Right lobe of liver (tissue), 4 donors: ENCODE results near the gene RHBDL2.

Experiments
- POLR2A ChIP-seq: fragments of 450-650 bp; IDR thresholded peaks from one replicate; pipeline ENCODE4 v1.6.1; 2017; ENCODE audit warnings: antibody characterized with exemption, mild to moderate bottlenecking
- TF ChIP-seq, protein P1 (sequence below), 4 donors: fragments of 200-600 bp in 3 of 4; fragments of 450-650 bp in 1 of 4; IDR thresholded peaks; one replicate each; pipeline versions ENCODE4 v1.5.1 to v1.8.0; 2016 to 2022; ENCODE audit warnings: antibody characterized with exemption in 4 of 4, mild to moderate bottlenecking in 2 of 4
- donor health status: DM: no; HTN: no; CAD: no.
- donor health status: DM: no; HTN: no; CAD: no.
- donor health status: DM: no; HTN: yes; CAD: no.

DNA sequence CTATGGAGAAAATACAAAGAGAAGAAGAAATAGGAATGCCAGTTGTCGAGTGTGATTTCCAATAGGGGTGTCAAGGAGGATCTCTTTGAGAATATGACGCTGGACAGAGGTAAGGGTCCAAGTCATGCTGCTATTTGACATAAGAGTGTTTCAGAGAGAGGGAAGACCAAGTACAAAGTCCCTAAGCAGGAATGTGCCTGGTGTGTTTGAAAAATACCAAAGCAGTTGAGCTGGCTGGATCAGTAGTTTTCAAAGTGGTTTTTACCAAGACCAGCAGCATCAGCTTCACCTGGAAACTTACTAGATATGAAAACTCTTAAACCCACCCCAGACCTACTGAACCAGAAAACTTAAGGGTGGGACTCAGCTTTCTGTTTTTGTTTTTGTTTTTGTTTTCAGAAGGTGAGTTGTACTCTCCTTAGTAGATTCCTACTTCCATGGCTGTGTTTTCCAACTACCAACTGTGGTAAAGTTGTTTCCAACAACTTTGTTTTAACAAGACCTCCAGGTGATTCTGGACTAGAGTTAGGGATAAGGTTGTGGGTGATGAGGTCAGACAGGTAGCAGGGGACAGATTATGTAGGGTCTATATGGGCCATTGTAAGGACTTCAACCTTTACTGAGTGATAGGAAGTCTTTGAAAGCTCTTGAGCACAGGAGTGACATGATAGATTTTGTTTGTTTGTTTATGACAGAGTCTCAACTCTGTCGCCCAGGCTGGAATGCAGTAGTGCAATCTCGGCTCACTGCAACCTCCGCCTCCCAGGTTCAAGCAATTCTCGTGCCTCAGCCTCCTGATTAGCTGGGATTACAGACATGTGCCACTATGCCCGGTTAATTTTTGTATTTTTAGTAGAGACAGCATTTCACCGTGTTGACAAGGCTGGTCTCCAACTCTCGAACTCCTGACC lies 53.0 kb downstream of the RHBDL2 start:
- TF ChIP-seq, protein P1, sequence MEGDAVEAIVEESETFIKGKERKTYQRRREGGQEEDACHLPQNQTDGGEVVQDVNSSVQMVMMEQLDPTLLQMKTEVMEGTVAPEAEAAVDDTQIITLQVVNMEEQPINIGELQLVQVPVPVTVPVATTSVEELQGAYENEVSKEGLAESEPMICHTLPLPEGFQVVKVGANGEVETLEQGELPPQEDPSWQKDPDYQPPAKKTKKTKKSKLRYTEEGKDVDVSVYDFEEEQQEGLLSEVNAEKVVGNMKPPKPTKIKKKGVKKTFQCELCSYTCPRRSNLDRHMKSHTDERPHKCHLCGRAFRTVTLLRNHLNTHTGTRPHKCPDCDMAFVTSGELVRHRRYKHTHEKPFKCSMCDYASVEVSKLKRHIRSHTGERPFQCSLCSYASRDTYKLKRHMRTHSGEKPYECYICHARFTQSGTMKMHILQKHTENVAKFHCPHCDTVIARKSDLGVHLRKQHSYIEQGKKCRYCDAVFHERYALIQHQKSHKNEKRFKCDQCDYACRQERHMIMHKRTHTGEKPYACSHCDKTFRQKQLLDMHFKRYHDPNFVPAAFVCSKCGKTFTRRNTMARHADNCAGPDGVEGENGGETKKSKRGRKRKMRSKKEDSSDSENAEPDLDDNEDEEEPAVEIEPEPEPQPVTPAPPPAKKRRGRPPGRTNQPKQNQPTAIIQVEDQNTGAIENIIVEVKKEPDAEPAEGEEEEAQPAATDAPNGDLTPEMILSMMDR (IDR thresholded peaks at IDR 0.05): no peak
- TF ChIP-seq POLR2A: no peak
